Fibroblast of skin of right quadriceps (primary cell): ENCODE results near the gene BEST3.
A peak's percentile ranks its signal among the peaks of the same experiment; 100 is the strongest.

Experiments used
- DNase-seq: peaks from one replicate; pipeline ENCODE4 v3.0.0-alpha.2; 2013

Gene BEST3

DNA sequence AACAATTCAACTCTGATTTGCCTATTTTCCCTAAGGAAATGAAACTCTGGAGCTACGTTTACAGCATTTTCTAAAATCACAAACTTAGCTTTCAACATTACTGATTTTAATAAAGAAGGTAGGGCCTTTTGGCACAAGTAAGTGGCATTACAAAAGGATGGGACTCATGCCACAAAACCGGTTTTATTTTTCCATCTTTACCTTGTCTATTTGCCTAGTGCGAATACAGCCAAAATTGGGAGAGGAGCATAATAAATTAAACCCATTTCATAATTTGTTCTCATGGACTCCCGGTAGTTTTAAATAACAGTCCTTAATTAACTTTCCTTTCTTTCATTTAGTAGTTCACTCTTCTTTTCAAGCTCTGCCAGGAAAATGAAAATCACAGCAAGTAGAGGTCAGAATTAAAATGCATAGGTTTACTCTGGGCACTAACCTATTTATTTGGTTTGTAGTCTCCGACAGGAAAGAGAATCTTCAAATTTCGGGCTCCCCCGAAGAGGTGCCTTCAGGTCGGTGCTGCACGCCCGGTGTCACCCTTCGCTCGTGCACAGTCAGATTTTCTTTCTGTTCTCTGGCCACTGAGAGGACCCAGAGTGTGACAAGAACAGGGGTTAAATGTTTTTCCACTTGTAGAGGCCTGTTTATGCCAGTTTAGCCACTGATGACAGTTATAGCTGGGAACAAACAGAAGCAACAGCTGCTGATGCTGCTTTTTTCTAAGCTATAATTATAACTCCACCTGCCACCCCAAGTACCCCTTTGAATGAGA, at the start of gene BEST3:
Gene BEST3 (minus strand): TSS at position 535 of the 772 bp plus-strand sequence. CDS start 1,505 bp downstream, outside the sequence.
- DNase-seq: no peak

DNA sequence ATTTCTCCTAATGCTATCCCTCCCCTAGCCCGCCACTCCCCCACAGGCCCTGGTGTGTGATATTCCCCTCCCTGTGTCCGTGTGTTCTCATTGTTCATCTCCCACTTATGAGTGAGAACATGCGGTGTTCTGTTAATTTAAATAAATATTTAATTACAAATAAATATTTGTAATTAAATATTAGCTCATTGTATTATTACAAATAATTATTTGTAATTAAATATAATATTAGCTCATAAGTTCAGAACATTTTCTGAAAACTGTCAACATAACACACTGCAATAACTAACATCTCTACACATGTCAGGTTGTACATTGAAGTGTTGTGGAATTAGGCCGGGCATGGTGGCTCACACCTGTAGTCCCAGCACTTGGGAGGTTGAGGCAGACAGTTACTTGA, 45.0 kb upstream of the BEST3 start:
- no peak for DNase-seq

DNA sequence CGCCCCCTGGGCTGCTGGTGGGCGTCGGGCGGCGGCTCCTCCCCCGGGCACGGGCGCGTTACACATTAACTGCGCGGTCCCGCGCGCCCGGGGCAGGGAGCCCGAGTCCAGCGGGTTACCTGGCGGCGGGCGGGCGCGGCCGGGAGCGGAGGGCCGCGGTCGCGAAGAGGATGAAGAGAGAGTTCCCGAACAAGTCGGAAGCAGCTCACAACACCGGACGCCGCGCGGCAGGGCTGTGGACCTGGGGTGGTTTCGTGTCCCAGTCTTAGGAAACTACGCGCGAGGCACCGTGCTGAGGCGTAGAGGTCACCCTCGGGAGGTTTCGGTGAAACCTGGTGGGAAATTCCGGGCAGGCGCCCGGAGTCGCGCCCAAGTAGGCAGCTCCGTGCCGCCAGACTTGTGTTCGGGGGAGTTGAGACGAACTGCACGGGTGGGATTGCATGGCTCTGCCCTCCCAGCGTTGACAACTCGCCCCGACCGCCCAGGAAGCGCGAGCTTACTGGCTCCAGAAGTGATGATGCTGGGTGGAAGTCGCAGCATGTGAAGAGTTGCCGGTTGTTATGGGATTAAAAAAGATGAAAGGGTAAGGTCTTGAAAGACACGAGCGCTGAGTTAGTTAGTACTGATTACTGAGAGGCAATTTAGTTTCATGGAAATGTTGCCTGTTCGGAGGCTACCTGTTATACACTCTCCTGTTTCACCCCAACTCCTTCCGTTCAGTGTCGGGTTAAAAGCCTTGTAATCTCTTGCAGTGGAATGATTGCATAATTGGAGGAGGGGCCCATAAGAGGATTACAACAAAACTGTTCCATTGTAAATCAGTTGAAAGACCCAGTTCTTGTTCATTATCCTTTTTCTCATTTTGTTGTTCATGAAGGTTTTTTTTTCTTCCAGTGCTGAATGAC, 40.4 kb upstream of the BEST3 start:
- peak; percentile 18 for DNase-seq

DNA sequence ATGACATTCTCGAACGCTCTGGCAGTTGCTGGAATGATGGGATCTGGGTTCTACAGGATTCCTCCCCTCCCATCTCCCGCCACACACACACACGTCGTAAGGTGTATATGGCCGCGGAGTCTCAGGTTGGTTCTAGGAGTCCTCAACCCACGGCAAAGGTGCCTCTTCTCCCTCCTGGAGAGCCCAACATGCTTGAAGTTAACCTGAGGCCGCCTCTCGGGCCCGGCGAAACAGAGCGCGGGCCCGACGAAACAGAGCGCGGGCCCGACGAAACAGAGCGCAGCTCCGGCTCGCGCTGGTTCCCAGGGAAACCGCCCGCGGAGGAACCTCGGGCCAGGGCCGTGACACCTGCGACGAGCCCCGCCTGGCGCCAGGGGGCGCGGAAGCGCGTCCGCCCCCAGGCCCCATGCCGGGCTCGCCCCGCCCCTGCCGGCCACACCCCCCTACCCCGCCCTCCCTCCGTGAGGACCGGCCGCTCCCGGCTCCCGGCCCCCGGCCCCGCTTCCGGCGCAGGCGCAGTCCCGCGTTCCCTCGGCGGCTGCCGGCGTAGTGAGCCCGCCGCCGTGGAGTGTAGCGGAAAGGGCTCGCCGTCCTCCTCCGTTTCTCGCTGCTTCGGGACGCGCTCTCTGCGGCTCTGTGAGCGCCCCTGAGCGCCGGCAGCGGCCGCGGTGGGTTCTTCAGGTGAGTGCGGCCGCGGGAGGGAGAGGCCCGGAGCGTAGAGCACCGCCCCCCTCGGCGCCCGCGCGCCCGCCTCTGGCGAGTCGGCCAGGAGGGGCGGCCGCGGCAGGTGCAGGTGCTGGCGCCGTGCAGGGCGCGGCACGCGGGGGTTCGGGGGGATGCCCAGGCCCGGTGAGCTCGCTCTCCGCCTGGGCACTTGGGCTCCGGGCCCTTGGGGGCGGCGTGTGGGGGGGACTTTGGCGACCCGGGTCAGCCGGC, 39.5 kb upstream of the BEST3 start, which contains the start of gene RAB3IP:
Gene RAB3IP (plus strand): TSS at position 510 of the 936 bp plus-strand sequence. CDS start 16,549 bp downstream, outside the sequence.
- DNase-seq: peak; percentile 79

DNA sequence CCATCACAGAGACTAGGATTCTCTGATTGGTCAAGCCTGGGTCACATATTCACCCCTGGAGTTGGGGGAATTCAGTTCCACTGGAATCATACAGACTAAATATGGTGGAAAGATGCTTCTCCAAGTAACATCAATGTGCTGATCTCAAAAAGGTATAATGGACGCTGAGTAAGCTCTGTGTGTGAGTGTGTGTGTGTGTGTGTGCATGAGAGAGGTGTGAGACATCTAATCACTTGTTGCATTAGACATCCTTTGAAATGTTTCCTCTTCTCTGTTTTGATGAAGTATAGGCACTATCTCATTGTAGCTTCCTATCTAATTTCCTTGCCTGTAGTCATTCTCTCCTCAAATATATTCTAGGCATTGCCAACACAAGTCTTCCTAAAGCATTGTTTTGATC, 34.5 kb upstream of the BEST3 start:
- DNase-seq: no peak

DNA sequence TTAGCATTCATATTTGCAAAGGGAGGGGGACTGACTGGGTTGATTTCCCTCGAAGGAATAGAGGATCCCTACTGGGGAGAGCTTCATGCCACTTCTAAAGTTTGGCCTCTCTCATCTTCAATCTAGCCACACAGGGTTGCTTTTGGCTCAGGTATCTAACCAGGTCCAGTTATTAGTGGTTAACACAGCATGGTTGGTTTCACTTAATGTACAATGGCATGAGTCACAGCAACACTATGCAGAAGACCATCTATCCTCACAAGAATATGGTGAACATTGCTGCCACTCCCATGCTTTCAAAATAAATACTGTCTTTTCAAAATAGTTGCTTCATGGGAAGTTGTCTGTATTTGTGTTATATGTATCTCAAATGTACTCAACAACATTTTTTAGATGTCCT, 33.0 kb upstream of the BEST3 start:
- peak; percentile 8 for DNase-seq

DNA sequence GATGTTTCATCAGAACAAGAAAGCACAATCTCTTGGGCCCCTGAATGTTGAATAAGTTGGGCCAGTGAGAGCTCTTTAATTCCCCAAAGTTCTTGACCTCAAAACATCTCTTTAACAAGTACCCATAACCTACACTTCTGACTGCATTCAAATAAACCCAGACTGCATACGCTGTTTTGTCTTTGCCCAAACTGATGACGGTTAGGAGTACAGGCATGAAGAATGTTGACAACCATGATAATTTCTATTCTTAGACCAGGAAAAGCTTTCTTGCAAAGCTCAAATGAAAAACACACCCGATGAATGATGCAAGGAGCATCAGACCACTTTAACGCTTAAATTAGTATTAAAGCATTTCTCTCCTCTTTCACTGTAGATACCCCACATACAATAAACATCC, 27.8 kb upstream of the BEST3 start:
- peak; percentile 10 for DNase-seq

DNA sequence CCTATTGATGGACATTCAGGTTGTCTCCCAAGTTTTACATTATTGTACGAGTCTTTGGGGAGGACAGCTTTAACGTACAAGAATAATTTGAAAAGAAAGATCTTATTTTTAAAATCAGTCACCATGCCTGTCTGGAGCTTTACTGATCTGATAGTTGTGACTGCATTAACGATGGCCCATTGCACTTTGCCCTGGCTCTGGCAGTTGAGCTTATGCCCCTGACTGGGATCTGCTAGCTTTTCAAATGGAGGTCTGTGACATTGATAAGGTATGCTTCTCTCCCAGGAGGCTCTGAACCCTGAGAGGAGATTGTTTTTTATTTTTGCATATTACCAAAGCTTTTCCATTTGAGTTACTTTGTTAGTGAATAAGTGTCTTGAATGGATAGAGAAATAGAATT, 21.6 kb upstream of the BEST3 start:
- DNase-seq: no peak

DNA sequence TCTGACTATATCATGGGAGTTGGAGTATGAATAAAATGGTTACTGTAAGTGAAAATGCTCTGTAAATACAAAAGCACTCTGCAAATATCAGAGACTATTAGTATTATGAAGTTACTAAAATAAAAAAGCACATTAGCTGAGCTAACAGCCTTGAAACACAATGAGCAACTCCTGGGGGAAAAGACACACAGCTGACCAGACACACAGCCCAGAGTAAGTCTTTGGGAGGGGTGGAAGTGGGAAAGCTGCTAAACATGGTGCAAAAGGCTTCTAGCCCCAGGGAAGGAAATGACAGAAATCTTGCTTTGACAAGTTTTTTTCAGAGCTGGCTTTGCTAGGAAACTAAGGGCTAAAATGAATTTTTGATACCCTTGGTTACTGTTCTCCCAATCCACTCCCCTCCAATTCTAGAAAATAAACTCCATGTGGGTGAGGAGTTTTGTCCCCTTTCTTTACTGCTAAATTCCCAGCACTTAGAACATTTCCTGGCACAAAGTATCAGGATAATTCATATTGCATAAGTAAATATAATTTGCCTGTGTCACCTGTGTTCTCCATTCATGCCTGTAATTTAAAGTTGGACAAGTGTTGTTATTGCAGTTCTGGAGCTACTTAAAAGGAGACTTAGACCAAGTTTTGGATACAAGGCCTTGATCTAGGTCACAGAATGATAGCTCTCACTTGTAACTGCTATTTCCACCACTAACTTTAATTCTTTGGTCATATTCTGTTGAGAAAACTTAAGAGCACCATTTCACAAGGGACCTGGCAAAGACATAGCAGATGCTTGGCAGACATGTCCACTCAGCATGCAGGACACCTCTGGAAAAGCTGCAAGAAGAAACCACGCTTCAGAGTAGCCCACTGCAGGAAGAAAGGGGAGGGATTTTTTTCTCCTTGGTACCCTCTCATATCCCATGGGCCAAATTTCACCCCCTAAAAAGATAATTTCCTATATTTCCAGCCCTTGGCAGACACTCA, 20.5 kb upstream of the BEST3 start:
- DNase-seq: no peak

DNA sequence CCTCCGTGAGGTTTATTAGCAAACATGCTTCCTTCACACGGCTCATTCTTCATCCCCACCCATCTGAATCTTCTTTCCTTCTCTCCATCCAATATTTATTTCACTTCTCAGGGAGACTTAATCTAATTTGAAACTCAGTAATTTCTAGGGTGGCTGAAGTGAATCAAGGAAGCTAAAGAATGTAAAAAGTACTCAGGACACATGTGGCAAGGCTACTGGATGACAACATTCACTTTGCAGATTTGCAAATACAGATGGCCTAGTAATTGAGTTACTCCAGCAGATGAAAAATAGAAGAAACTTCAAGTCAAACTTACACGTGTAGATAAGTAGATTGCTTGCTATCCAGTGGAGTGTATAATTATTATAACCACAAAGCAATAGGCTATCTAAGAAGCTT, 15.4 kb upstream of the BEST3 start:
- no peak for DNase-seq

DNA sequence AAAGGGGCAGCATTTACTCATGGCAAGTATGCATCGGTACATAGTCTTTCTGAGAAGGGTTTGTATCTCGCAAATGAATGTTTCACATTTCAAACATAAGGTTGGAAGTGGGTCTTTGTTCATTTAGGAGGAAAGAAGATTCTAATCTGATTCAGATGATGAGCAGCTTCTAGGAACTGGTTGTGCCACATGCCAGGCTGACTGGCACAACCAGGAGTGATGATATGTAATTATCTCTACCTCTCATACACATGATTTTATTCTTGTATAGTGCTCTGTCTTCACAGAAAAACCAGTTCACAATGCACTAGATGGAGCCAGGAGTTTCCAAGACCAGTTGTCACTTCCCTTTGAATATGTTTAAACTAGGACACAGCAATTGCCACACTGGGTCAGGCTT, 13.7 kb upstream of the BEST3 start:
- no peak for DNase-seq

DNA sequence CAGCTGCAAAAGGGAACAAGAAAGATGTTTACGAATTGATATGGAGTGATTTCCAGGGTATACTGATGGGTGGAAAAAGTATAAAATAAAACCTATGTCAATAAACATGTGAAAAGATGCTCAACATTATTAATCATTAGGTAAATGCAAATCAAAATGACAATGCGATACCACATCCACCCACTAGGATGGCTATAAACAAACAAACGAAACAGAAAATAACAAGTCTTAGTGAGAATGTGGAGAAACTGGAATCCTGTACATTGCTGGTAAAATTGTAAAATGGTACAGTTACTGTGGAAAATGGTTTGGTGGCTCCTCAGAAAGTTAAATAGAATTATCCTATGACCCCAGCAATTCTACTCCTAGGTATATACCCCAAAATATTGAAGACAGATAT, 9.5 kb upstream of the BEST3 start:
- DNase-seq: no peak

DNA sequence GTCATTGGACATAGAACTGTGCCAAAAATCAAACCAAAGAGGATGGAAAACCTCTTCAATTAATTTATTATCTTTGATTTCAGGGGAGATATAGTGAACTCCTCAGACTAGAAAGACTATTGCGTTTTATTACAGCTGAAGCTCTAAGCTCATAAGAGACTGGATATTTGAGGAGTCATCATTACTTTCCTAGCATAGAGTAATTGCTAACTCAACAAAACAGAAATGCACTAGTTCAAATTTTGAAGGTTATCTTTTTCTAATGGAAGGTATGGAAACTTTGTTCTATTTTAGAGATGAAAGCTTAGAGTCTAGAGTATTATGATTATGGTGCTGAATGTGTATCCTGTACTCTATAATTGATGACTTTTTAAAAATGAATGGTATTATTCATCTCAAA, 5.3 kb upstream of the BEST3 start:
- no peak for DNase-seq

DNA sequence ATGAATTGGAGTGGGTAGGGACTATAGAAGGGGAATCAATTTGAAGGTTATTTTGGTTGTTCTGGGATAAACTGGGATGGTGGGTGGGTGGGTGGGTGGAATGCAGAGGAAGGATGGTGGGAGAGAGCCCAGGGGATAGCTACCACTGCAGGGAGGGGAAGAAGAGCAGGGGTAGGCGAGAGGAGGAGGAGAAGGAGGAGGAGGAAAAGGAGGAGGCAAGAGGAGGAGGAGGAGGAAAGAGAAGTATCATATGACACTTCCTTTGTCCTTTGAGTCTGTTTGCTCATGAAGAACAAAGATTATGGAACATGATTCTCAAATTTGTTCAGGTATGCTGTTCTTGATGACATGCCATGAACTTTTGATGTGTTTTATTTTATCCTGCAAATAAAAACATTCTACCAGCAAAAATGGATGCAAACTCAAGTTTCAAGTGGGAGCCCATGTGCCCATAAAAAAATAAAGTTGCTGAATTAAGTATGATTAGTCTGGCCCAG, 4.1 kb upstream of the BEST3 start:
- DNase-seq: no peak

DNA sequence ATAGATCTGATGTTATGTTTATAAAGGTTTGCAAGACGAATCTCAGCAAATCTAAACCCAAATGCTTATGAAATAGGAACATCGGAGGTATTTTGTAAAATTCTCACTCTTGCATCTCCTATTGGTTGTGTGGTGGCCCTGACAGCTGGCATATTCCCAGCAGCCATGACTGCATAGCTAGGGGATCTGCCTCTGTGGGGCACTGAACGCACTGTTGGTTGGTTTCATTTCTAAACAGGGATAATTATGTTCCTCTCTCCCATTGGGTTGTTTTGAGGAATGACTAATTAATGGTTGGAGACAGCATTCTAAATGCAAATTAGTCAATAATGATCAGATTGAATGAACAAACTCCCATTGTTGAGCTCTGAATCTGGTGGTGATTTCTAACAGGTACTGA, 2.7 kb upstream of the BEST3 start:
- no peak for DNase-seq

DNA sequence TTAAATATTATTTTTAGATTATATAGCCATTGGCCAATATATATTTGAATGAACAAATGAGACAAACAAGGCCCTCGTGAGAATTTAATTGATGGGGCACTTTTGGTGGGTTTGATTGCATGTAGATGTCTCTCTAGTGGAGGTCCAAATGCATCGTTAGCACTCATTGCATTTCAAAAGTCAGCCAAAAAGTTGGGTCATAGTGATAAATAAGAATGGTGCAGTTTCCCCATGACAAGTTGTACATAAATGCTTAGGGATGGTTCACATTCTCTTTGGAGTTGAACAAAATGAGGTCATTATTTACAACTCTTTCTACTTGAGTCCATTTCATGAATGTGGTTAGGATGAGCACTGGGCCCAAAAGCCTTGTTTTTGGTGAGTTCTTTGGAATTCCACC, 1.0 kb downstream of the BEST3 start:
- DNase-seq: no peak

DNA sequence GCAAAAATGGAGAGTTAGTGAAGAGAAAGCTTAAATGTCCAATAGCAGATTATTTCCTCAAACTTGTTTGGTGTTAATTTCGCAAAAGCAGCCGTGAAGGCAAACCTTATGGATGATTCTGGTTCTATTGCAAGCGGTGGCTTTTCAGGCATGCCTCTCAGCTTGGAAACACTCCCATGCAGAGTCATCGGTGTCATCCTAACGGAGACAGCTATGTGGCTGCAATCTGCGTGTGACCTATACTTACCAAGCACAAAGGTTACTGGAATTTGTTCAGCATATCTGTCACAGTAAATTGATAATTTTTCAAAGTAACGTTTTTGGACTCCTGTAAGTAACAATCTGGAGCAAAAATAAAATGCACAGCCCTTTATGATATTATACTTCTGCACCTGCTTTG, 5.0 kb downstream of the BEST3 start:
- no peak for DNase-seq

DNA sequence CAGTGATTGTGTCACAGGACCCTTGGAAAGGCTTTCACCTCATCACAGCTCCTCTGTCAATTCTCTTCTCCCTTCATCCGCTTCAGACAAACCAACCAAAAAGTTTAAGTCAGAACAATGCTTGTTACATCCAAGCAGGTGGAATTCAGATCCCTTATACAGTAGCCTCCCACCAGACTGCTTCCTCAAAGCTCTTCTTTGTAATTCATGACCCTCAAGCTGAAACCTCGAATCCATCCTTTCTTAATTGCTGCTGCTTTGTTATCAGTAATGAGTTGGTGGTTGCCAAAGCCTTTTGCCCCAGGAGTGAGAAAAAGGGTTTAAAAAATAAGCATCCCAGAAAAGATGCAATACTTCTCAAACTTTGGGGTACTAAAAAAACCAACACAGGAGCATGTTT, 9.5 kb downstream of the BEST3 start:
- DNase-seq: no peak

DNA sequence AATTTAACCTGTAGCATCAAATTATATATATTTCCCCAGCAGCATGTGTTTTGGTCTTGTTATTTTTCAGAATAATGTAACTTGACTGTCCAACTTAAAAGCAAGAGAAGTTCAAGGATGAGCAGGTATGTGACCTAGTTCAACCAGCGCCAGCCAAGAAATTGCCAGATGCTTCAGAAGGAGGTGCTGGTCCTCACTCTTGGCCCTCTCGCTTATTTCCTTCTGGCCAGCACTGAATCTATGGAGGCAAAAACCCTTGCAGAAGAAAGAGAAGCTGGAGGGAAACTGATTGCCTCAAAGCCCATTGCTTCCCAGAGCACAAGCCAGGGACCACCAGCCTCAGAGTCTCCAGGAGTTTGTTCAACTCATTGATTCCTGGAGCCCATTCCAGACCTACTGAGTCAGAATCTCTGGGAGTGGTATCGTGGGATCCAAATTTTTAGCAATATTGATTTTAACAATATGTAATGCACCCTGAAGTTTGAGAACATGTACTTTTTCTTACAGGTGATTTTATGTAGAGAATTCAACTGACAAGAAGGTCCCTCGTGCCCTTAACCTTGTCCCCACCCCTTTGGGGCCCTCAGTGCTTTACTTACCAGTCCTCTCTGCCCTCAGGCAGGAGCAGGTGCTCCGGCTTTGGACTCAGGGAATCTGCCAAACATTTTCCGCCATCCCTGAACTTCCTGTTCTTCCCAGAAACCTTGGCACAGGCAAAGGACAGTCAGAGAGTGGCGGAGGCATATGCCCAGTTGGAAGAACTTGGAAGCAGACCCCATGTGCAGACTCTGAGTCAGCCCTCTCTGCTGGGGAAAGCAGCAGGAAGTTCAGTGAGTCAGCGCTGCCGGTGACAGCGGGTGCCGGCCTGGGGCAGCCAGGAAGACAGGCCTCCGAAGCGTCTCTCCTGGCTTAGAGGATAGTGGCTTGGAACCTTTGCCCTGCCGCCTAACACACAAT, 10.4 kb downstream of the BEST3 start:
- DNase-seq: peak; percentile 93

DNA sequence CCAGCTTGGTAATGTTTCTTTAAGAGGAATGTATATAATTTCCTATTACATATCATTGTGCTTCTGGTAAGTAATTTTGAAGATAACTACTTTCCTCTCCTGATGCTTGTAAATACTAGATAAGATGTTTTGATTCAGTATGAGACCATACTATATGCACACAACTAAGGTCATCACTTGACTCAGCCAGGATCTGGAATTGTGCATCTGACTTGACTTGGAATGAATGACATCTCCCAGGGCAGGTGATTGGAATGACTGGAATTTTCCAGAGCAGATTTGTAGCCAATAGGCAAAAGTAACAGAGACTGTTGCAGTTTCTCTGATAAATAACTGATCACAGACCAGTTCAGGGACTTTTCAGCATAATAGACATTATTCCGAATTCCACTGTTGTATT, 11.1 kb downstream of the BEST3 start:
- peak; percentile 29 for DNase-seq
